ENCODE measurements around the gene VAV2. TPM values are rescaled to one million over a fixed set of nuclear protein-coding genes. Genes with fewer than 3 reads are reported as not detected.

VAV2 gene
- total and polyA plus RNA-seq, 11 donors, result 3.3 to 9.9 (median 5.3) TPM

DNA sequence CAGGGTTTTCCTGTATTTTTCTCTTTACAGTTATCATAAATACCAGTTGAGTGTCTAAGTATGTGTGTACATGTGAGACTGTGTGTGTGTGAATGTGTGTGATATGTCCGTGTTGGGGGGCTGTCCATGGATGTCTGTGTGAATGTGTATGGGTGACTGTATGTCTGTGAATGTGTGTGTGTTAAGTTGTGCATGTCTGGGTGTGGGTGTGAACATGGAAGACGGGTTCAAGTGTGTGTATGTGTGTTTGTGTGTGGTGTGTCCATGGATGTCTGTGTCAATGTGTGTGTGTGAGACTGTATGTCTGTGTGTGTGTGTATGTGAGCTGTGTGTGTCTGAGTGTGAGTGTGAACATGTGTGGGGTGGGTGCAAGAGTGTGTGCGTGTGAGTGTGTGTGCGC, 55.0 kb downstream of the VAV2 start:
- H3K27me3 ChIP-seq, result no peaks in the 10 kb centered on the region
- no peak for DNase-seq
- intact Hi-C loops (cut with DNase I), result no loop called here
- no peak for TF ChIP-seq POLR2A (IDR thresholded peaks at IDR 0.05)
- TF ChIP-seq, protein P1, sequence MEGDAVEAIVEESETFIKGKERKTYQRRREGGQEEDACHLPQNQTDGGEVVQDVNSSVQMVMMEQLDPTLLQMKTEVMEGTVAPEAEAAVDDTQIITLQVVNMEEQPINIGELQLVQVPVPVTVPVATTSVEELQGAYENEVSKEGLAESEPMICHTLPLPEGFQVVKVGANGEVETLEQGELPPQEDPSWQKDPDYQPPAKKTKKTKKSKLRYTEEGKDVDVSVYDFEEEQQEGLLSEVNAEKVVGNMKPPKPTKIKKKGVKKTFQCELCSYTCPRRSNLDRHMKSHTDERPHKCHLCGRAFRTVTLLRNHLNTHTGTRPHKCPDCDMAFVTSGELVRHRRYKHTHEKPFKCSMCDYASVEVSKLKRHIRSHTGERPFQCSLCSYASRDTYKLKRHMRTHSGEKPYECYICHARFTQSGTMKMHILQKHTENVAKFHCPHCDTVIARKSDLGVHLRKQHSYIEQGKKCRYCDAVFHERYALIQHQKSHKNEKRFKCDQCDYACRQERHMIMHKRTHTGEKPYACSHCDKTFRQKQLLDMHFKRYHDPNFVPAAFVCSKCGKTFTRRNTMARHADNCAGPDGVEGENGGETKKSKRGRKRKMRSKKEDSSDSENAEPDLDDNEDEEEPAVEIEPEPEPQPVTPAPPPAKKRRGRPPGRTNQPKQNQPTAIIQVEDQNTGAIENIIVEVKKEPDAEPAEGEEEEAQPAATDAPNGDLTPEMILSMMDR (IDR thresholded peaks at IDR 0.05), result no peak
- no peak for ATAC-seq
- WGBS, 4 donors, result 67 to 85% (median 78%) methylated on average over 4 of the region's 4 CpGs
- peaks cover 0 to 7% (median 0%) of the 10 kb centered on the region in 9 donors for H3K36me3 ChIP-seq
- no peak overlapping the region for H3K27ac ChIP-seq
- no peak overlapping the region for H3K4me3 ChIP-seq
- H3K9me3 ChIP-seq, result no peaks in the 10 kb centered on the region
- peaks cover 0 to 30% (median 16%) of the 10 kb centered on the region in 12 donors for H3K4me1 ChIP-seq

DNA sequence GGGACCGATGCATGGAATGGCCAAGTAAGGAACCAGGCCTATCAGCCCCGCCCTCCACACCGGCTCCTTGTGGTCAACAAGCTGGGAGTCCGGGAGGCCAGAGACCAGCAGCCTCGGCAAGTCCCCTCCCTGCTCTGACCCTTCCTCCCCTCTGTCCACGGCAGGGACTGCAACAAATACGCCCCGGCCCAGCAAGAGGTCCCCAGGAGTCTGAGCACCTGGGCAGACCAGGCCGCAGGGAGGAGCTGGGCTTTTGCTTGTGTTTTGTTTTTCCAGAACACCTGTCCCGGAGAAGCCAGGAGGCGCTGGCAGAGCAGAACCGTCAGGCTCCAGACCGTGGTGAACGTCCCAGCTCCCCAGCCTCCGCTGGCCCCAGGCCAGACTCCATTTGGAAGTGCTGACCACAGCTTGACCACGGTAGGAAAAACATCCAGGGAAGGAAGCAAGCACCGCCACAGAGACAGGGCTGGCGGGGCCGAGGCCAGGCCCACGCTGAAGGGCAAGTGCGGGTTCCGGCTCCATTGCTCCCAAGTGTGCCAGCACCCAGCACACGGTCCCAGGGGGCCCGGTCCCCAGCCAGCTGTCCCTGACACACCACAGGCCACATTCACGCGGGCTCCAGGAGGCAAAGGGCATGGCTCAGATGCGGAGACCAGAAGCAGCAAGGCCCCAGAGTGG, 56.7 kb downstream of the VAV2 start:
- 51 to 69% (median 63%) methylated on average over 16 to 27 of the region's 27 CpGs for WGBS, 4 donors
- Histone ChIP-seq H3K27ac (peak overlapping the region; percentile 17 to 72 (median 45)), H3K36me3 (peaks cover 0 to 7% (median 0%) of the 10 kb centered on the region in 9 donors), H3K4me1 (peaks cover 0 to 34% (median 19%) of the 10 kb centered on the region in 12 donors), H3K4me3 (peak overlapping the region in 7 of 12 donors; percentile 5 to 40 (median 14)), H3K27me3 (no peaks in the 10 kb centered on the region), H3K9me3 (no peaks in the 10 kb centered on the region)
- ATAC-seq (peak; percentile 32 to 65 (median 50)), DNase-seq (peak; percentile 75 to 89 (median 80))
- TF ChIP-seq, protein P1 (IDR thresholded peaks at IDR 0.05), result peak in 2 of 12 donors; percentile 11 to 16
- no peak for TF ChIP-seq POLR2A (IDR thresholded peaks at IDR 0.05)
- intact Hi-C loops (cut with DNase I), result no loop called here

DNA sequence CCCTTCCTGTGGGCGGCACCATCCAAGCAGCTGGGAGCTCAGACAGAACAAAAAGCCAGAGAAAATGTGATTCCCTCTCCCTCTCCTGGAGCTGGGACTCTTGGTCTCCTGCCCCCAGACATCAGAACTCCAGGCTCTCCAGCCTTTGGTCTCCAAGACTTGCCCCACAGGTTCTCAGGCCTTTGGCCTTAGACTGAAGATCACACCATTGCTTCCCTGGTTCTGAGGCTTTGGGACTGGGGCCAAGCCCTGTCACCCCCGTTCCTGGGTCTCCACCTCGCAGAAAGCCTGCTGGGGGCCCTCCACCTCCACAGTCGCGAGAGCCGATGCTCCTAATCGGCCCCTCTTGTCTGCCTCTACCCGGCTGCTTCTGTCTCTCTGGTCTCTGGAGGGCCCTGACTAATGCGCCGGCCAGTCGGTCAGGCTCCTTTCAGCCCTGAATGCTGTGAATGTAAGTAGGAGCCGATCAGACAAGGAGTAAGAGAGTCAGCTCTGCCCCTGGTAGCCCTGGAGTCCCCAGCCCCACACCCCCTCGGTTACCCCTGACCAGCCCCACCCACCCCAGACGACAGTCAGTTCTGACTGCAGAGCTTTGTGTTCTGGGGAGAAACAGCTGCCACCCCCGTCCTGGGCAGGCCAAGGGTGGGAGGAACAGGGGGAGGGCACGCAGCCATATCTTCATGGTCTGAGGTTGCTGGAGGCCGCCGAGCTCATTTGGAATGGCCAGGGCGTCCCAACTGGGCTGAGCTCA, 57.5 kb downstream of the VAV2 start:
- no peak for TF ChIP-seq POLR2A (IDR thresholded peaks at IDR 0.05)
- TF ChIP-seq, protein P1 (IDR thresholded peaks at IDR 0.05), result no peak
- Histone ChIP-seq H3K27ac (peak overlapping the region in 11 of 12 donors; percentile 17 to 72 (median 46)), H3K36me3 (peaks cover 0 to 7% (median 0%) of the 10 kb centered on the region in 9 donors)

DNA sequence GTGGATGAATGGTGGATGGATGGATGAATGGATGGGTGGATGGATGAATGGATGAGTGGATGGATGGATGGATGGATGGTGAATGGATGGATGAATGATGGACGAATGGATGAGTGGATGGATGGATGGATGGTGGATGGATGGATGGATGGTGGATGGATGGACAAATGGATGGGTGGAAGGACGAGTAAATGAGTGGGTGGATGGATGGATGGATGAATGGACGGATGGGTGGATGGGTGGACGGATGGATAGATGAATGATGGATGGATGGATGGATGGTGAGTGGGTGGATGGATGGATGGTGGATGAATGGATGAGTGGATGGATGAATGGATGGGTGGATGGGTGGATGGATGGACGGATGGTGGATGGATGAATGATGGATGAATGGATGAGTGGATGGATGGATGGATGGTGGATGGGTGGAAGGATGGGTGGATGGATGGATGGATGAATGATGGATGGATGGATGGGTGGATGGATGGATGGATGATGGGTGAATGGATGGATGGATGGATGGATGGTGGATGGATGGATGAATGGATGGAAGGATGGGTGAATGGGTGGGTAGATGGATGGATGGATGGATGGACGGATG, 58.6 kb downstream of the VAV2 start:
- ATAC-seq (no peak), DNase-seq (no peak)
- no peaks in the 10 kb centered on the region for H3K9me3 ChIP-seq
- WGBS, 4 donors, result 78 to 90% (median 80%) methylated on average over 6 of the region's 6 CpGs
- no peak overlapping the region for H3K27ac ChIP-seq
- H3K4me1 ChIP-seq, result peaks cover 0 to 34% (median 19%) of the 10 kb centered on the region in 12 donors
- H3K27me3 ChIP-seq, result no peaks in the 10 kb centered on the region
- intact Hi-C loops (cut with DNase I), result no loop called here
- TF ChIP-seq POLR2A (IDR thresholded peaks at IDR 0.05), result no peak
- TF ChIP-seq, protein P1 (IDR thresholded peaks at IDR 0.05), result no peak
- H3K4me3 ChIP-seq, result no peak overlapping the region
- H3K36me3 ChIP-seq, result peaks cover 0 to 4% (median 0%) of the 10 kb centered on the region in 9 donors

More for the DNA sequence above, 57.5 kb downstream of the VAV2 start:
- intact Hi-C loops (cut with DNase I), result no loop called here
- Histone ChIP-seq H3K4me3 (peak overlapping the region in 5 of 12 donors; percentile 9 to 40 (median 30)), H3K4me1 (peaks cover 0 to 34% (median 19%) of the 10 kb centered on the region in 12 donors), H3K27me3 (no peaks in the 10 kb centered on the region), H3K9me3 (no peaks in the 10 kb centered on the region)
- WGBS, 4 donors, result 73 to 86% (median 80%) methylated on average over 16 to 19 of the region's 19 CpGs
- DNase-seq (peak in 4 of 5 donors; percentile 39 to 74 (median 58)), ATAC-seq (peak; percentile 25 to 80 (median 61))

Measured in heart left ventricle (tissue), 16 donors.